GM18526 (cell line): ENCODE measurements around the gene CBX7.

ENCODE experiments used
- POLR2A ChIP-seq: IDR thresholded peaks from 3 replicates; pipeline ENCODE4 v1.6.1; 2011; ENCODE audit not compliant: insufficient read length; ENCODE audit errors: extremely low read depth

CBX7 gene

GRCh38 chr22:39177456-39177775, 24.9 kb upstream of the CBX7 start:
- TF ChIP-seq POLR2A = no peak

GRCh38 chr22:39176714-39177455, 24.4 kb upstream of the CBX7 start:
- no peak for TF ChIP-seq POLR2A

- no peak for TF ChIP-seq POLR2A
These were observed 23.7 kb upstream of the CBX7 start for GRCh38 chr22:39176143-39176713.

- no peak for TF ChIP-seq POLR2A
These were observed 23.1 kb upstream of the CBX7 start for GRCh38 chr22:39175353-39176142.

- TF ChIP-seq POLR2A = no peak
These were observed 22.2 kb upstream of the CBX7 start for GRCh38 chr22:39174498-39175352.

GRCh38 chr22:39173787-39174497, 21.5 kb upstream of the CBX7 start:
- no peak for TF ChIP-seq POLR2A

- TF ChIP-seq POLR2A = no peak
These were observed 20.7 kb upstream of the CBX7 start for GRCh38 chr22:39173050-39173706.

GRCh38 chr22:39171623-39172264, 19.3 kb upstream of the CBX7 start:
- TF ChIP-seq POLR2A = no peak

GRCh38 chr22:39170825-39171622, 18.5 kb upstream of the CBX7 start:
- TF ChIP-seq POLR2A = no peak

GRCh38 chr22:39169797-39170466, 17.5 kb upstream of the CBX7 start:
- no peak for TF ChIP-seq POLR2A

GRCh38 chr22:39166547-39166946, 14.1 kb upstream of the CBX7 start:
- no peak for TF ChIP-seq POLR2A

GRCh38 chr22:39155421-39155820, 2.9 kb upstream of the CBX7 start:
- no peak for TF ChIP-seq POLR2A
